ENCODE data around the gene SMYD2. TPM values are rescaled to one million over a fixed set of nuclear protein-coding genes. Genes with fewer than 3 reads are reported as not detected.
A peak's percentile ranks its signal among the peaks of the same experiment; 100 is the strongest.

SMYD2 gene
- total and polyA plus RNA-seq, 11 donors: 157 to 406 (median 324) TPM

GRCh38 chr1:214344897-214345296, 63.9 kb downstream of the SMYD2 start:
- peaks cover 0 to 41% (median 7%) of the 10 kb centered on the region in 9 donors for H3K36me3 ChIP-seq
- ATAC-seq: no peak
- peaks cover 0 to 15% (median 0%) of the 10 kb centered on the region in 12 donors for H3K4me1 ChIP-seq
- peaks cover 0 to 10% (median 0%) of the 10 kb centered on the region in 12 donors for H3K9me3 ChIP-seq
- H3K4me3 ChIP-seq: no peak overlapping the region
- no peak for DNase-seq
- H3K27me3 ChIP-seq: no peaks in the 10 kb centered on the region
- no peak for TF ChIP-seq POLR2A (IDR thresholded peaks at IDR 0.05)
- TF ChIP-seq CTCF (IDR thresholded peaks at IDR 0.05): no peak
- intact Hi-C loops (cut with DNase I): no loop called here
- H3K27ac ChIP-seq: no peak overlapping the region

DNA sequence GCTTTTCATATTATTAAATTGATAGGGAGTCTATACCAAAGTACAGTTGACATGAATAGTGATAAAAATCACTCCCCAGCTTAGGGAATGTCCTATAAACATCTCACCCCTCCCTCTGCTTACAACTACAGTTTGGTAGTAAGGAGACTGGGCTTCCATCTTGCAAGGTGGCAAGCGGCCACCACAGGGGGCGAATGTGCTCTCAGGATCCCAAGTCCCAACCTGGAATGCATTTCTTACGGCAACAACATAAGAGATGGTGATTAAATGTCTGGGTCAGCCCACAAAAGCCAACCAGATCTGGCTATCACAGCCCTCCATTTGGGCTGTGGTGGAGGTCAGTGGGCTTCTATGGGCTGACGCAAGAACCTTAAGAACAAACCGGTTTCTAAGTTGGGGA, 68.0 kb downstream of the SMYD2 start:
- ATAC-seq (no peak), DNase-seq (no peak)
- intact Hi-C loops (cut with DNase I): no loop called here
- H3K27ac ChIP-seq: no peak overlapping the region
- H3K9me3 ChIP-seq: peaks cover 0 to 10% (median 0%) of the 10 kb centered on the region in 12 donors
- no peaks in the 10 kb centered on the region for H3K27me3 ChIP-seq
- H3K4me1 ChIP-seq: peaks cover 0 to 24% (median 10%) of the 10 kb centered on the region in 12 donors
- H3K4me3 ChIP-seq: no peak overlapping the region
- 94 to 97% (median 96%) methylated on average over 5 of the region's 5 CpGs for WGBS, 4 donors
- no peak for TF ChIP-seq POLR2A (IDR thresholded peaks at IDR 0.05)
- TF ChIP-seq CTCF (IDR thresholded peaks at IDR 0.05): no peak
- H3K36me3 ChIP-seq: peaks cover 0 to 34% (median 7%) of the 10 kb centered on the region in 9 donors

- peaks cover 0 to 8% (median 0%) of the 10 kb centered on the region in 12 donors for H3K9me3 ChIP-seq
- intact Hi-C loops (cut with DNase I): no loop called here
- H3K4me3 ChIP-seq: no peak overlapping the region
- ATAC-seq (no peak), DNase-seq (no peak)
- no peaks in the 10 kb centered on the region for H3K27me3 ChIP-seq
- peaks cover 0 to 24% (median 10%) of the 10 kb centered on the region in 12 donors for H3K4me1 ChIP-seq
- 89 to 95% (median 92%) methylated on average over 2 of the region's 2 CpGs for WGBS, 4 donors
- no peak overlapping the region for H3K27ac ChIP-seq
- peaks cover 0 to 30% (median 2%) of the 10 kb centered on the region in 9 donors for H3K36me3 ChIP-seq
- TF ChIP-seq CTCF (IDR thresholded peaks at IDR 0.05) (no peak), POLR2A (IDR thresholded peaks at IDR 0.05) (no peak)
Measured at GRCh38 chr1:214349781-214350180, 68.8 kb downstream of the SMYD2 start.

DNA sequence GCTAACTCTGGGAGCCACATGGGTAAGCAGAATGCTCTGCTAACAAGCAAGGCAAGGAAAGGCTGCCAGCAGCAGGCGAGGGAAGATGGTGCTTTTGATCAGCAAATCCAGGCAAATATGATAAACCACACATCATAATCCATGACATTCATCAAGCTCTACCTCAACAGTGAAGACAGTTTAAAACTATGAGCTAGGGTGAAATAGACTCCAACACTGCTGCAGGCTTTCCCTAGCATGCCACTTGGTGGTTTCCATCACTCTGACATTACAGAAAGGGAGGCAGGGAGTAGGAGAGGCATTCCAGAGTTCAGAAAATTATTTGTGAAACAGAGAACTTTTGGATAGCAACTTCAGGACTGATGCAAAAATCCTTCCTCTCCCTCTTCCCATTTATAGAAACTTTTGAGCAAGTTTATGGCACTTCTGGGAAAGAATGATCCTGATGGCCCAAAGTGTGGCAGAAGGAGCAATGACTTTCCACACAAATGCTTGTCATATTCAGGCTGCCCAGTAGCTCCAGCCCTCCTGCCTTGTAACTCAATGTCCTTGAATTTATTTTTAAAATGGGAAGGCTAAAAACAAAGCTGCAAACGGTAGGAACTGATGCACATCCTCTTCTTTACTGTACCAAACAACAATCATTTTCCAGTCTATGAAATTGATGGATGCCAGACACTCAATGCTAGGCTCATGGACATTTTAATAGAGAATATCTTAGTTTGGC, 70.8 kb downstream of the SMYD2 start:
- H3K4me1 ChIP-seq: peaks cover 0 to 24% (median 10%) of the 10 kb centered on the region in 12 donors
- no peak for TF ChIP-seq POLR2A (IDR thresholded peaks at IDR 0.05)
- no peak for TF ChIP-seq CTCF (IDR thresholded peaks at IDR 0.05)
- 47 to 60% (median 51%) methylated on average over 2 of the region's 2 CpGs for WGBS, 4 donors
- peaks cover 0 to 43% (median 11%) of the 10 kb centered on the region in 9 donors for H3K36me3 ChIP-seq
- H3K27ac ChIP-seq: peak overlapping the region in 8 of 12 donors; percentile 11 to 70 (median 45)
- H3K27me3 ChIP-seq: no peaks in the 10 kb centered on the region
- intact Hi-C loops (cut with DNase I): no loop called here
- no peak overlapping the region for H3K4me3 ChIP-seq
- ATAC-seq (peak; percentile 33 to 56 (median 52)), DNase-seq (no peak)
- H3K9me3 ChIP-seq: no peaks in the 10 kb centered on the region
